Liver (tissue), 3 donors: Measurements from ENCODE around the gene STAT3.

Experiments
- ATF3 ChIP-seq: IDR thresholded peaks from 2 replicates; pipeline ENCODE4 v1.6.1; 2016; ENCODE audit warnings: antibody characterized with exemption
- CTCF ChIP-seq: fragments of 150-350 bp; IDR thresholded peaks from 2 replicates; pipeline ENCODE4 v1.5.1; 2017; ENCODE audit warnings: improper control_type of control experiment, low read depth, low read length; ENCODE audit not compliant: missing input control
- EGR1 ChIP-seq, 2 donors: IDR thresholded peaks; 2 replicates each; pipeline ENCODE4 v1.6.1; 2016 to 2018; ENCODE audit warnings: antibody characterized with exemption in 2 of 2, low read depth in 2 of 2
- GABPA ChIP-seq, 2 donors: IDR thresholded peaks in 1 of 2; conservative IDR thresholded peaks in 1 of 2; 2 replicates each; pipeline ENCODE4 v1.6.1; 2016; ENCODE audit warnings: antibody characterized with exemption in 2 of 2, mild to moderate bottlenecking in 1 of 2, moderate library complexity in 1 of 2
- JUND ChIP-seq, 2 donors: IDR thresholded peaks; 2 replicates each; pipeline ENCODE4 v1.6.1; 2016; ENCODE audit warnings: antibody characterized with exemption in 2 of 2
- MAX ChIP-seq: IDR thresholded peaks from 2 replicates; pipeline ENCODE4 v1.6.1; 2016; ENCODE audit warnings: antibody characterized with exemption
- NR2F2 ChIP-seq: IDR thresholded peaks from 2 replicates; pipeline ENCODE4 v1.6.1; 2016; ENCODE audit warnings: antibody characterized with exemption
- RAD21 ChIP-seq, 2 donors: IDR thresholded peaks; 2 replicates each; pipeline ENCODE4 v1.6.1; 2016; ENCODE audit warnings: antibody characterized with exemption in 2 of 2, mild to moderate bottlenecking in 2 of 2
- REST ChIP-seq: IDR thresholded peaks from 2 replicates; pipeline ENCODE4 v1.6.1; 2016; ENCODE audit warnings: antibody characterized with exemption, mild to moderate bottlenecking
- SP1 ChIP-seq: IDR thresholded peaks from 2 replicates; pipeline ENCODE4 v1.6.1; 2018; ENCODE audit warnings: antibody characterized with exemption, mild to moderate bottlenecking
- TAF1 ChIP-seq: conservative IDR thresholded peaks from 2 replicates; pipeline ENCODE4 v1.6.1; 2016; ENCODE audit warnings: antibody characterized with exemption, mild to moderate bottlenecking
- YY1 ChIP-seq: IDR thresholded peaks from 2 replicates; pipeline ENCODE4 v1.6.1; 2016; ENCODE audit warnings: antibody characterized with exemption, mild to moderate bottlenecking
- ZBTB33 ChIP-seq: IDR thresholded peaks from 2 replicates; pipeline ENCODE4 v1.6.1; 2016; ENCODE audit warnings: antibody characterized with exemption
- donor health status: healthy.
- donor health status: healthy.

- TF ChIP-seq SP1 (no peak), ZBTB33 (no peak), REST (no peak), CTCF (no peak), EGR1 (IDR thresholded peaks at IDR 0.05; ENCODE audit: low read depth in 2 of 2) (no peak), TAF1 (no peak), MAX (no peak), YY1 (no peak), RAD21 (IDR thresholded peaks at IDR 0.05) (no peak), ATF3 (no peak), JUND (IDR thresholded peaks at IDR 0.05) (no peak), GABPA (IDR thresholded peaks at IDR 0.05 in 1 of 2, conservative IDR thresholded peaks at IDR 0.05 in 1 of 2) (no peak), NR2F2 (no peak)
These were observed 49.0 kb downstream of the STAT3 start for GRCh38 chr17:42339221-42339620.
